Activated T-helper 9 cell treated with anti-CD3 and anti-CD28 coated beads, Interleukin-2, amount 50 U/mL, for 16 hours (primary cell): ENCODE measurements around the gene TEDDM1.

Experiments
- DNase-seq: peaks from one replicate; pipeline ENCODE4 v3.0.0-alpha.2; 2020; ENCODE audit warnings: low read depth

TEDDM1 gene

DNA sequence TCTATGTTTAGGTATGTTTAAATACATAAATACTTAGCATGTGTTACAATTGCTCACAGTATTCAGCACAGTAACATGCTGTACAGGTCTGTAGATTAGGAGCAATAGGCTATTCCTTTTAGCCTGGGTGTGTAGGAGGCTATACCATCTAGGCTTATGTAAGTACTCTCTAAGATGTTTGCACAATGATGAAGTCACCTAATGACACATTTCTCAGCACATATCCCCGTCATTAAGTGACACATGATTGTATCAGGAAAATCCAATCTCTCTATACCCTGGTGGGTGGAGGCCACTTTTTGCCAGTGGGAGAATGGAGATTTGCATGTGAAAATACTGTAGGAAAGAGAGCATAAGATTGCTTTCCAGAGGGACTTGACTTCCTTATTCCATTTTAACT lies 5.5 kb upstream of the TEDDM1 start:
- DNase-seq = no peak

DNA sequence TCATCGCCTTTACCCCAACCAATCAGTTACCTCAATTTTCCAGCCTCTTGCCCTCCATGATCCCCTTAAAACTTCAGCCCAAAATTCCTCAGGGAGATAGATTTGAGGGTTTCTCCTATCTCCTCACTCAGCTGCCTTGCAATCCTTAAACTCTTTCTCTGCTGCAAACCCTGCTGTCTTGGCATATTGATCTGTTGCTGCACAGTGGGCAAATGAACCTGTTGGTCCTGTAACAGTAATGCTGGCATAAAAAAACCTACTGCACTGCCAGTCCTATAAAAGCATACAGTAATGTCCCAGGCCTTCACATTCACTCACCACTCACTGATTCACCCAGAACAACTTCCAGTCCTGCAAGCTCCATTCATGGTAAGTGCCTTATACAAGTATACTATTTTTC lies 5.1 kb upstream of the TEDDM1 start:
- no peak for DNase-seq

GRCh38 chr1:182404781-182405180 lies 4.3 kb upstream of the TEDDM1 start:
- no peak for DNase-seq

DNA sequence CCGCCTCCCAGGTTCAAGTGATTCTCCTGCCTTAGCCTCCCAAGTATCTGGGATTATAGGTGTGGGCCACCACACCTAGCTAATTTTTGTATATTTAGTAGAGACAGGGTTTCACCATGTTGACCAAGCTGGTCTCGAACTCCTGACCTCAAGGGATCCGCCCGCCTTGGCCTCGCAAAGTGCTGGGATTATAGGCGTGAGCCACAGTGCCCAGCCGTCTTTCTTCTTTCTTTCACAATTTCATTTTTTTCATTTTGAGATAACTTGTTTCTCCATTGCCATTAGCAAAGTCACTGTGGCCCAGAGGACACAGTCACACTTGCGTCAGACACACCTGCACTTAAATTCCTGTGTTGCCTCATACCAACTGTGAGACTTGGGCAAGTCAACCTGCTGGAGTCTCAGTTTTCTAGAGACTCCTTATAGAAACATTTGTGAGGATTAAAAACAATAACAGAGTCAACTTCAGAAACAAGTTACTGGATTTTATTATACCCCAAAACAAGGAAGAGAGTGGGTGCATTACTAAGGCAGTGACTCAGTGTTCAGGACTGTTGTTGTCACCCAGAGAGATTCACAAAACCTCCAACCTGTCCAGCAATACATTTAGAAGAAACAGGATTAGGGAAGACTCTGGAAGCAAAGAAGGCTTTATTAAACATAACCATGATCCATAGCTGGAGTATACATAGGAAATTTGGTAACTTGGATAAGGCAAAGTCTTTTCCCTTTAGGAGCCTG lies 2.6 kb downstream of the TEDDM1 start:
- DNase-seq = no peak

DNA sequence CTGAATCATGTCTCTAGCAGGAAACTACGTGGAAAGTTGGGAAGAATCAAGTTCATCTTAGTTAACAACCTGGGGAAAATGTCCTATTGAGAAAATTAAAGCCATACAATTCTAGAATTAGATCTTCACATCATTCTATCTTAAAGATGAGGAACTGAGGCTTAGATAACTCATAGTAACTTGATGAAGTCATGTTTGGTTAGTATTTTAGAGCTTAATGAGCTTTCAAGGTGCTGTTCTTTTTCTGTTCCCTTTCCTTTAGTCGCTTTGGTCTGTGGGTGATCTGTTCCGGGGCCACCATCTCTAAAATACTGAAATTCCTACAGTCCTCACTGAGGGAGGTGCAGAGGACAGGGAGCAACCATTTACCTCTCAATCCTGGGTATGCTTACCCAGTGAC lies 4.6 kb downstream of the TEDDM1 start:
- no peak for DNase-seq

DNA sequence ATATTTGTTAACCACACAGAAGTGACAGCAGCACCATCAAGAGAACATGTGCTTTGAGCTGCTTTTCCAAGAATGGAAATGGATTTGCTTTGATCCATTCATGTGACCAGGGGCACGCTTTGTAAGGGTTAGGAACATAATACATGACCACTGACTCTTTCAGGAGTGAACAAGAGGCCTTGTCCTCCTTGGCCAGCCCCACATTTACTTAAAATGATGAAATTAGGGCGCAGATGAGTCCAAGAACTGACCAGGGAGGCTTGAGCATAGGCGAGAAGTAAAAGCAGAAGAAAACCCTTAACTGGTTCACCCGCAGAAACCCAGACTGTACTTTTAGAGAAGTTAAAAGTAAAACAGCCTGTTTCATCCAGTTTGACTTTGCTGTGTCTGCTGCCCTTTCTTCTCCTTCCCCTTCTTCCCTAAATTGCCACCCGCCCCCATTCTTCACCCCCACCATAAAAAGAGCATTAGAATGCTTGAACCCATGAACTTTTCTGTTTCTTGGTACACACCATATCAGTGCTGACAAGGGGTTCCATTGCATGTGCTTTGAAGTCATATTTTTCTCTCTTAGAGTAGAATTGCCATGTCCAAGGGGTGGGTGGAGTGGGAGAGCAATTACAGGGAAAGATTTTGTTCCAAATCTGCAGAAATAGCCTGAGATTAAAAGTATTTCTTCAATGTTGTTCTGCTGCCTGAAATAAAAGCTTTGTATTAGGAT lies 6.3 kb downstream of the TEDDM1 start:
- no peak for DNase-seq

GRCh38 chr1:182392050-182393028 lies 8.1 kb downstream of the TEDDM1 start:
- no peak for DNase-seq

GRCh38 chr1:182391362-182392049 lies 9.0 kb downstream of the TEDDM1 start, which contains the start of gene GLUL:
TSS of gene GLUL (minus strand) at chr1:182391790. CDS start at chr1:182388737, 3,053 bp downstream.
- peak; percentile 43 for DNase-seq

DNA sequence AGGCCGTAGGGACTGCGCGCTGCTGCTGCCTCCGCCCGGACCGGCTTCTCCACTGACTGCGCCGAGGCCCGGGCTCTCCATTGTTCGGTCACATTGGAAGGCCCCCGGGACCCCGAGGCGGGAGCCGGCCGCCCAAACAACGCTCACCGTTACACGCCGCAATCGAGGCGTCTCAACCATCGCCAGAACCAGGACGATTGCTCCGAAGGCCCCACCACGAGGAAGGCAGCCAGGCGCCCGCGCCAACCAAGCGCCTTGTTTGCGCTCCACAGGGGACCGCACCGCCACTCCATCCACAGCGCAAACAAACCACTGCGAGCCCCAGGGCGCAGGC lies 9.5 kb downstream of the TEDDM1 start:
- DNase-seq = no peak

DNA sequence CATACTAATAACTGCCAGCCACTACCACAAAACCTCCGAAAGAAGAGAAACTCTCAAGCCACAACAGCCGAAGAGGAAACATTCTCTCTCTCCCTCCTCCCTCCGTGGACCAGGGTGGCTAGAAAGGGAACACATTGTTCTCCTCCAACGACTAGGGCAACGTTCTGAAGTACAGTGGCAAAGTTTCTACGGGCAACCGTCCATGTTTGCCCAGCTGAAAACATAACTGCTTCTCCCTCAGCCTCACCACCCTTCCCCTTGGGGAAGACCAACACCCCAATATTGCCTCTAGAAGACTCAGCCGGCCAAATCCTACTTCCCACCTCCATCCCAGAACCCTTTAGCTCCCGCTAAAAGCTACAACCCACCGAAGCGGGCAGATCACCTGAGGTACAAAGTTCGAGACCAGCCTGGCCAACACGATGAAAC lies 10.8 kb downstream of the TEDDM1 start:
- no peak for DNase-seq

GRCh38 chr1:182388392-182389134 lies 11.9 kb downstream of the TEDDM1 start:
- no peak for DNase-seq

GRCh38 chr1:182387566-182387965 lies 12.9 kb downstream of the TEDDM1 start:
- DNase-seq = no peak

GRCh38 chr1:182386980-182387379 lies 13.5 kb downstream of the TEDDM1 start:
- no peak for DNase-seq

- no peak for DNase-seq
Observed at GRCh38 chr1:182385885-182386853, 14.3 kb downstream of the TEDDM1 start.

- no peak for DNase-seq
Observed at GRCh38 chr1:182384387-182384960, 16.0 kb downstream of the TEDDM1 start.

- DNase-seq = no peak
Observed at GRCh38 chr1:182383934-182384333, 16.5 kb downstream of the TEDDM1 start.

- no peak for DNase-seq
Observed at GRCh38 chr1:182383037-182383661, 17.3 kb downstream of the TEDDM1 start.

- no peak for DNase-seq
Observed at GRCh38 chr1:182381962-182382819, 18.3 kb downstream of the TEDDM1 start.
